Activated CD4-positive, alpha-beta T cell treated with anti-CD3 and anti-CD28 coated beads for 48 hours (primary cell): Measurements from ENCODE around the gene GAL3ST3.
"Not testable (repeated sequence)": the region's sequence is repeated elsewhere in the genome, so short reads cannot be mapped to it uniquely, and the experiment has no call there.

Experiments used
- DNase-seq: peaks from one replicate; pipeline ENCODE4 v3.0.0-alpha.2; 2020

The GAL3ST3 gene

DNA sequence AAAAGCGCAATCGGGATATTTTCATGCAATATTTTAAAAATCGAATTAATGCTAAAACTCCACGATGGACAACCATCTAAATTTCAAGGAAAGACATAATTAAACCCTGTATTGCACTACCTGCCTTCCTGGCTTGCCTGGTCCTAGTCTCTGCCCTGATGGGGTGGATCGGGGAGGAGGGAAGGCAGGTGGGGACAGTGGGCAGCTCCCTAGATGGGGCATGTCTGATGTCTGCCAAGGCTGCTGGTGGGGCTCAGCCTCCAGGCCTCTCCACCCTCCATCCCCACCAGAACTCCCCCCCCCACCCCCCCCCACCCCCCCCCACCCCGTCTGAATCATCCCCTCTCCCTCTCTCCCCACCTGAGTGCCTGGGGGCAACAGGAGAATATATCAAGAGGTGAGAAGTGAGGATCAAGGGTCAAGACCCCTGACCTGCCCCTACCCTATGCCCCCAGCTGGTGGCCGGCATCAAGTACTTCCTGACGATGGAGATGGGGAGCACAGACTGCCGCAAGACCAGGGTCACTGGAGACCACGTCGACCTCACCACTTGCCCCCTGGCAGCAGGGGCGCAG is 36.5 kb downstream of the GAL3ST3 start:
- no peak for DNase-seq

DNA sequence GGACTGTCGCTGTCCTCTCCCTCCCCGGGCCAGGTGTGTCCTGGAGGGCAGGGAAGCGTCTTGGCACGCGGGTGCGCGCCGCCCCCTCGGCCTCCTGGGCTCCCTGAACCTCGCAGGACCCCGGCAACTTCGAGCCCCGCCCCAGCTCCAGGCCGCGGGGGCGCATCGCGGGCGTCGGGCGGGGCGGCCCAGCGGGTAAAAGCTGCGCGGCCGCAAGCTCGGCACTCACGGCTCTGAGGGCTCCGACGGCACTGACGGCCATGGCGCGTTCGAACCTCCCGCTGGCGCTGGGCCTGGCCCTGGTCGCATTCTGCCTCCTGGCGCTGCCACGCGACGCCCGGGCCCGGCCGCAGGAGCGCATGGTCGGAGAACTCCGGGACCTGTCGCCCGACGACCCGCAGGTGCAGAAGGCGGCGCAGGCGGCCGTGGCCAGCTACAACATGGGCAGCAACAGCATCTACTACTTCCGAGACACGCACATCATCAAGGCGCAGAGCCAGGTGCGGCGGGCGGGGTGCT is 37.1 kb downstream of the GAL3ST3 start, which contains the start of gene CST6:
TSS of gene CST6 (plus strand) at position 224 of the 519 bp plus-strand sequence. CDS start at position 261, 37 bp downstream.
- no peak for DNase-seq

DNA sequence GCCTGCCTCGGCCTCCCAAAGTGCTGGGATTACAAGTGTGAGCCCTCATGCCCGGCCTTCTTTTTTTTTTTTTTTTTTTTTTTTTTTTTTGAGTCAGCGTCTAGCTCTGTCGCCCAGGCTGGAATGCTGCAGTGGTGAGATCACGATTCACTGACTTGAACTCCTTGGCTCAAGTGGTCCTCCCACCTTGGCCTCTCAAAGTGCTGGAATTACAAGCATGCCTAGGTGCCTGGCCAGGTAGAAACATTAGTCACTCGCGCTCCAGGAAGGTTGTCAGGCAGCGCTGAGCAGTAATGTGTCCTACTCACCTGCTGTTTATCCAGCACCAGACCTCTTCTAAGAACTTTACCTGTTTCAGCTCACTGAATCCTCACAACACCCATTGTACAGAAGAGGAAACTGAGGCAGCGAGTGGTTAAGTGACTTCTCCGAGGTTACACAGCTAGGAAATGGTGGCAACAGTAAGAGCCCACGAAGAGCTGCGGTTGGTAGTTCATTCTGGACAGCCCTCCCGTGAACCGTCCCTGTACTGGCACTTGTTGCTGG is 37.6 kb downstream of the GAL3ST3 start:
- no peak for DNase-seq

DNA sequence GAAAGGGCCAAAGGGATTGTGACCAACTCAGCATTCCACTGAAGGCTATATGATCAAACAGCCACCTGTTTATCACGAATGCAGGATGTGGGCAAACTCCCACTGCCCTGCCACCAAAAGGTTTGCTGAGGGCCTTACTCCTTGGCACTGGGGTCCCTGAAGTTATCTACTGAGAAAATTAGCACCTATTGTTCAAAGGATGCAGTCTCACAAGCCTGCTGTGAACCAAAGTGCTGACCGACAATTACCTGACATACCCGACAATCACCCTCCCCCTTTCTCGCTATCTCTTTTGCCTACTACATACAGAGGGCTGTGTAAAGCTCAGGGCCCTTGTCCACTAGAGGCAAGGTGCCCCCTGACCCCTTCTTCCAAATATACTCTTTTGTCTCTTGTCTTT is 38.9 kb downstream of the GAL3ST3 start:
- DNase-seq: not testable (repeated sequence)

DNA sequence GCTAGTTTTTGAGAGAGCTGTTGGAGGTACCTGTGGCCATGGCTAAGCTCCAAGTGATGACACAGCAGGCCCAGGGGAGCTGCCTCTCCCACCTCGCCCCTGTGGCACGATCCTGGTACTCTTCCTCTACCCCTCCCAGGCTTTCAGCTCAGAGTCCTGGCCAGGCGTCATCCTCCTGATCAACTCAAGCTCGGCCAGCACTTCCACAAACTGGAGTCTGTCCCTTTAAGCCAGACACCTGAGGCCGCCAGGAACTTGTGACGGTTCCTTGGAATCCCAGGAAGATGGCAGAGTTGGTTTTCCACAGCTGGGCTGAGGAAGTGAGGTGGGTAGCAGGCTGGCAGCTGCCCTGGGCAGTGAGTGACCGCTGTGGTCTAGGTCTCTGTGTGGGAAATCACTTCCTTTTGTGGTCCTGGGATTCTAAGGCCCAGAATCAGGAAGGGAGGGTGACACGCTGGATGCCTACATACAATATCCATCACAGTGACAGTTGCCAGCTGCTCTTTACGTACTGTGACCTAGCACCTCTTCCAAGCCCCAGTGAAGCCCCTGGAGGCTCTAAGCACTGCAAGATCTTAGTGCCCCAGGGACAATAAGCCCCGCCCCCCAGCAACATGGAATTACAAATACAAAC is 40.4 kb downstream of the GAL3ST3 start:
- DNase-seq: no peak

DNA sequence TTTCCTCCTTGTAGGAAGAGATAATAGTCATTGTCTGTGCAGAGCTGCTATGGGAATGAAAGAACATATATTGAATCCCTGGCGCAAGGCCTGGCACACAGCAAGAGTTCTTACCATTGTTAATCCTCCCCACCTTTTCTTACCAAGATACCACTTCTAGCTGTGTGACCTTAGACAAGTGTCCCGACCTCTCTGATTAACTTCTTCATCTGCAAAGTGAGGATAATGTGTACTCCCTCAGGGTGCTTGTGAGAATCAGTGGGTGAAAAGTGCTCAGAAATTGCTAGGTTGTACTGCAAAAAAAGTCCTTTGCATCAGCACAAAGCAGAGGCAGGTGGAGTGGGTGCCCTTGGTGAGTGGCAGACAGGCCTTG is 40.9 kb downstream of the GAL3ST3 start:
- no peak for DNase-seq

DNA sequence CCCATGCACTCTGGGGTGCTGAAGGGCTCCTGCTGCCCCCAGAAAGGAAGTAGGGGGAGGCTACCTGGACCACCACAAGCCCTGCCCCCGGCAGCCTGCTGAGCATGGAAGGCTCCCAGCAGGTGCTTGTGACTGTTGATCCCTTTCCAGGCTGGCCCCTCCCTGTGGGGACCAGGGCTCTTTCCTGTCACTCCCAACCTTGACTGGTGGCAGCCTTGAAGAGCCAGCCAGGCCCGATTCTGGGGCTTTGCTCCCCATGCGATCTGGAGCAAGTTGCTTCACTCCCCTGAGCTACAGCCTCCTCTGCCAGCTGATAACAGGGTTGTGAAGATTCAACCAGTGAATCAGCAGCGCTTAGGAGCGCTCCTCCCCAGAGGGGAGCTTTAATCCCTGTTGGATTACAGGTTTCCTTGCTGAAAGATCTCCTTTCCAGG is 41.7 kb downstream of the GAL3ST3 start:
- no peak for DNase-seq

DNA sequence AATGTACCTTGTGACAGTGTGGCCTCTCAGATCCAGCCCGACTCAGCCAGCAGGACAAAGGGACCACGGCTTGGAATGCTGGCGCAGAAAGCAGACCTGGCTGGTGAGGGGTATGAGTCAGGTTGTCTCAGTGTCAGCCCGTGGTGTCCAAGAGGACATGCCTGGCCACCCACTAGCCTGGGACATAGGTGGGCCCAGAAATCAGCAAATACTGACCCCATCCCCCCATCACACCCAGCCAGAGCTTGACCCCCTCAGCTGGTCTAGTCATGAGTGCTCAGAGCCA is 42.1 kb downstream of the GAL3ST3 start:
- DNase-seq: no peak

DNA sequence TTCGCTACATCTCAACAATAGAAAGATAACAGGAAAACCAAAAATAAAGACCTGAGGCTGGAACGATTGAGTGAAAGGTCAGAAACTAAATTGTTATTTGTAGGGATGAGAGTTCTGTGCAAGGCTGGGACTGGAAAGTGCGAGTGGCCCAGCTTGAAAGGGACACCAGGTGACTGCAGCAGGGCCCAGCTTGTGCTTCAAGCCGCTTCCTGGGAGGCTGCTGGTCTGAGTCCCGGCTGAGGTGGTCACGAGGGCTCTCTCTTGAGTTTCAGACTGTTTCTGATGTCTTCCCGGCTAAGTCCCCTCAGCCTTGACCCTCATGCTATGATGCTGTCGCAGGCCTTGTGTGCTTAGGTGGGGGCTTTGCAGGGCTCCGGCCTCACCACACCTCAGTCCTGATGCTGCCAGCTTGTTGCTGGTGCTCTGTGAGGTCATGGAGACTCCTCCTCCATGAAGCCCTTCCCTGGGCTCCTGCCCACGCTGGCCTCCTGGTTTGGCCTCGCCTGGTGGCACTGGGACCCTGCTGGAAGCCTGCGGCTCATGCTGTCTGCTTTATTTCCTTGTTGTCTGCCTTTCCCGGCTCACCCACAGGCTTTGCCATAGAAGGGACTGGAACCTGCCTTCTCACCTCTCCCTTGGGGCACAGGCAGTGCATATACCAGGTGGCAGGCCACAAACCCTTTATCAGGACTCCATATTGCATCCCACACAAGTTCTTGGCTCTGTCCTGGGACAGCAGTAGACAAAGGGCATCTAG is 42.6 kb downstream of the GAL3ST3 start:
- DNase-seq: no peak

DNA sequence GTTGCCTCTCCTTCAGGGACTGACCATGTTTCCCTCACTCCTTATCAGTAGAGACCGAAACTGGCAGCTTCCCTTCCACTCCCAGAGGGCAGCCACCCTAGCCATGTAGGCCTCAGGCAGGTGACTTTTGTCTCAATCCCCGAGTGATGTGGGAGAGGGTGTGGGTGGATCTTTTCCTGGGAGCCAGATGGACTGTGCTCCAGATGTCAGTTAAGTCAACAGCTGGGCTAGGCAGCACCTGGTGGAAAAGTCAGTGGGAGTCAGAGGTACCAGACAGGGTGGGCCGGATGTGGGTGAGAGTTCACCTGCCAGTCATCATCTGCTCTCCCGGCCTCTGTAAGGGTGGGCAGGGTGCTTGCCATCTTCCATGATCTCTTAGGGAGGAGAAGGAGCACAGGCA is 44.8 kb downstream of the GAL3ST3 start:
- DNase-seq: no peak

DNA sequence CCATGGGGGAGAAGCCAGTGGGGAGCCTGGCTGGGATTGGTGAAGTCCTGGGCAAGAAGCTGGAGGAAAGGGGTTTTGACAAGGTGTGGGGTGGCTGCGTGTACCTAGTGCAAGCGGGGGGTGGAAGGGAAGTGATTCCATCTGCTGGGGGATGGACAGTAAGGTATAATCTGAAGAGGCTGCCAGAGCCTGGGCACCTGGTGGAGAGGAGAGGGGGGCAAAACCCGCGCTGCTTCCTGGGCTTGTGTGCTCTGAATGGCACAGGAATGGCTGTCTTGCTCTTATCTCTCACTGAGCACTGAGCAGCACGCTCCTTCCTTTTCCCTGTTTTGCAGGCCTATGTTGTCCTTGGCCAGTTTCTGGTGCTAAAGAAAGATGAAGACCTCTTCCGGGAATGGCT is 45.7 kb downstream of the GAL3ST3 start:
- DNase-seq: no peak

DNA sequence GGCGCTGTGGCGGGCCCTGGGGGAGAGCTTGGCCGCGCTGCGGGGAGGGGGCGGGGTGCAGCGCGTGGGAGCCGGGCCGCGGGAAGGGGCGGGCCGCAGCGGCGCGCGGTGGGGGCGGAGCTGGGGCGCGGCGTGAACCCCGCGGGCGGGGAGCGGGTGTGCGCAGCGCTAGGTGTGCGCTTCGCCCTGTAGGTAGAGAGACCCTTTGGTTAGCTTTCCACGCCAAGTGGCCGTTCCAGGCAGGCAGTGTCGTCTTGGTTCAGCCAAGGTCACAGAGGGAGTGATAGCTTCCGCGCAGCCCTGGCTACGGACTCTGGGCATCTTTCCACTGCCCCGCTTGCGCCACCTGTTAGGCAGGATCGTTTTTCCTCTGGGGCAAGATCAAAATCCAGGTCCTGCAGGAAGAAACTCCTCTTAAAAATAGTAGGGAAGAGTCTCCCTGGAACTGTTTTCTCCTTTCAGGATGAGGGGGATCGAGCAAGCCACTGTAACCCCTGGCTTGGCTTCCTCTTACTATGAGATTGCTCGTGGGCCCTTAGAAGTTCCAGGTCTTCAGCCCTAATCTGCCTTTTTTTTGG is 46.2 kb downstream of the GAL3ST3 start:
- DNase-seq: no peak

DNA sequence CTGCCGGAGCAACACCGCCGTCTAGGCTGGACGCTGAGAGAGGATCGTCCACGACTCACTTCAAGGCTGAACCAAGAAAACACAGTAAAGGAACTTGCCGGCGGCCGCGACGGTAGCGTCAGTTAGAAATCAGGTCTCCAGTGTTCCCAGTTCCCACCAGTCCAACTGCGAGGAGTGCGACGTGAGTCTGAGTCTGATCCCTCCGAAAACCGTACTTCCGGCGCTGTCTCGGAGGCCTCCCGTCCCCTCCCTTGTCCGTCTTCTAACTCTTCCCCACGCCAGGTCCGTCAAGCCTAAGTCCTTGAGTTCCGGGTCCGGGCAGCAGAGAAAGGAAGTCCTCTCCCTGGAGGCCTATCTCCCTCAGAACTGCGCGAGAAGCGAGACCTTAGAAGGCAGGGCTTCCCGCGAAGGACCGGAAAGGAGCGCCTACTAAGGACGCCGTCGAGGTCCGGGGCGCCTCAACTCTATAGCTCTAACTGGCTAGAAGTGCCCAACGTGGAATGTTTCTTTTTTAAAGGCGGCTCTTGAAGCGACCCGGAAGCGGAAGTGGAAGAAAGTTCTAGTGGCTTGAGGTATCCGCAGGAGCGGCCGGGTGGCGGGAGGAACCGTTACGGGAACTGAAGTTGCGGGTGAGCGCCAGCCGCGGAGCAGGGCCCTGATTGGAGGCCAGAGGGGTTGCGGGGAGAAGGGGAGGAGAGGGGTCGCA is 46.9 kb downstream of the GAL3ST3 start, which contains the start of the genes BANF1 and EIF1AD:
TSS of gene BANF1 (plus strand) at position 562 of the 706 bp plus-strand sequence. CDS start 748 bp downstream, outside the sequence.
TSS of gene EIF1AD (minus strand) at position 216 of the 706 bp plus-strand sequence. CDS start 1,768 bp downstream, outside the sequence.
- peak; percentile 95 for DNase-seq

DNA sequence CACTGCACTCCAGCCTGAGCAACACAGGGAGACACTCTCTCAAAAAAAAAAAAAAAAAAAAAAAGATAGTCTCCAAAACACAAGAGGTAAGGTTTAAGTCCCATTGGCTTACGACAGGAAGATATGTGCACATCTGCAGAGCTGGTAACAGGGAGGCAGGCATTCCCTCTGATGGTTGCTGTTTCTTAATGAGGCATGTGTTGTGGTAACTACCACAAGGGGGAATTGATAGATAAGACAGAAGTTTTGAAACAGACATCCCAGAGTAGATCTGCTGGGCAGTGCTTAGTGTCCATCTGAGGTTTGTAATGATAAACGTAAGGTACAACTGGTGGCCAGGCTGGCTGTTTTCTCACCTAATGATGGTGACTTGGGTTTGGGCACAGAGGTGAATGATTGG is 51.7 kb downstream of the GAL3ST3 start:
- no peak for DNase-seq

DNA sequence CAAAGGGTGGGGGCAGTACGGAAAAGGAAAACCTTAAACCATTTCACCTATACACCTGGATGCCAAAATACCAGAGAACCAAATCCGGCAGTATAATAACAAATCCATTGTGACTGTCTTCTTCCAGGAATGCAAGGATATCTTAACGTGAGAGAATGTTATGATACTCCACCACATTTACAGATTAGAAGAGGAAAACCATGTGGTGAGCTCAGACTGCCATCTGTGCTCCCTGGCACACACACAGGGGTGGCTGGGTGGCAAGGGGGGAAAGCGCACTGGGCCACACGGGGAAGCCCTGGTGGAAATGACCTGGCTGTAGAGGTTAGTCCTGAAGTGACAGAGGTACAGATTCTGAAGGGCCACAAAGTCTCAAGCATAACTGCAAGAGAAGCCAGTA is 56.9 kb downstream of the GAL3ST3 start:
- no peak for DNase-seq
